ENCODE measurements around the gene KIAA0319L. TPM values are rescaled to one million over a fixed set of nuclear protein-coding genes. Genes with fewer than 3 reads are reported as not detected.

The KIAA0319L gene
- total RNA-seq, 1 donor from 2014 or later, result 58.3 TPM

GRCh38 chr1:35461966-35462651 is 95.1 kb downstream of the KIAA0319L start:
- Histone ChIP-seq H2AFZ (replicated peaks) (no peak overlapping the region), H3K27me3 (no peaks in the 10 kb centered on the region), H3K36me3 (peaks cover 14% of the 10 kb centered on the region), H3K79me2 (ENCODE audit: low read depth) (no peaks in the 10 kb centered on the region), H3K9me3 (ENCODE audit: low read depth) (no peaks in the 10 kb centered on the region), H4K20me1 (ENCODE audit: low read depth) (no peaks in the 10 kb centered on the region), H3K27ac (peak overlapping the region; percentile 29), H3K4me1 (no peaks in the 10 kb centered on the region), H3F3A (ENCODE audit: low read depth) (no peaks in the 10 kb centered on the region), H3K9ac (no peak overlapping the region), H3K4me3 (no peak overlapping the region), H3K4me2 (no peak overlapping the region)
- no peak for DNase-seq (ENCODE audit: low spot score)
- Mint-ChIP-seq H3K36me3 (peaks cover 46% of the 10 kb centered on the region), H3K4me3 (no peak overlapping the region), H3K4me1 (no peaks in the 10 kb centered on the region), H3K9me3 (peaks cover 15% of the 10 kb centered on the region), H3K27ac (no peak overlapping the region), H3K27me3 (ENCODE audit: insufficient read depth, low read depth) (peaks cover 3% of the 10 kb centered on the region)
- TF ChIP-seq EZH2phosphoT487 (IDR thresholded peaks at IDR 0.05), result no peak
- no peak for TF ChIP-seq EZH2 (IDR thresholded peaks at IDR 0.05)
- no peak for TF ChIP-seq CTCF (IDR thresholded peaks at IDR 0.05)

DNA sequence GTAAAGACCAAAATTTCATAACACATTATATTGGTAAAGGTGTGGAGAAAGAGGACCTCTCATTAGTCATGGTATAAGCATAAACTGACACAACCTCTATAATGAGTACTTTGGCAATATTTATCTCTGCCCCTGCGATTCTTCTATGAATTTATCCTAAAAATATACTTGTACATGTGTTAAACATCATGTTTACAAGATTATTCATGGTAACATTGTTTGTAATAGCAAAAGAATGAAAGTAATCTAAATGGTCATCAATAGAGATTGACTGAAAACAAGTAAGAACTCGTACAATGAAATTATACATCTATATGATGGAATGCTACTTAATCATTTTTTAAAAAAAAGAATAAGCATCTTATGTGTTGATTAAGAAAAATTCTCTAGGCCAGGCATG is 96.4 kb downstream of the KIAA0319L start:
- no peak overlapping the region for H3K27ac ChIP-seq
- H3K9ac ChIP-seq, result no peak overlapping the region
- Mint-ChIP-seq H3K27ac (no peak overlapping the region), H3K9me3 (peaks cover 11% of the 10 kb centered on the region), H3K4me3 (no peak overlapping the region), H3K4me1 (no peaks in the 10 kb centered on the region), H3K27me3 (ENCODE audit: insufficient read depth, low read depth) (peaks cover 3% of the 10 kb centered on the region), H3K36me3 (peaks cover 38% of the 10 kb centered on the region)
- no peaks in the 10 kb centered on the region for H3K9me3 ChIP-seq (ENCODE audit: low read depth)
- no peak overlapping the region for H3K4me3 ChIP-seq
- no peaks in the 10 kb centered on the region for H4K20me1 ChIP-seq (ENCODE audit: low read depth)
- no peaks in the 10 kb centered on the region for H3K79me2 ChIP-seq (ENCODE audit: low read depth)
- peaks cover 14% of the 10 kb centered on the region for H3K36me3 ChIP-seq
- no peak for DNase-seq (ENCODE audit: low spot score)
- H3F3A ChIP-seq (ENCODE audit: low read depth), result no peaks in the 10 kb centered on the region
- H2AFZ ChIP-seq (replicated peaks), result no peak overlapping the region
- no peaks in the 10 kb centered on the region for H3K4me1 ChIP-seq
- H3K27me3 ChIP-seq, result no peaks in the 10 kb centered on the region
- no peak for TF ChIP-seq EZH2phosphoT487 (IDR thresholded peaks at IDR 0.05)
- no peak overlapping the region for H3K4me2 ChIP-seq

DNA sequence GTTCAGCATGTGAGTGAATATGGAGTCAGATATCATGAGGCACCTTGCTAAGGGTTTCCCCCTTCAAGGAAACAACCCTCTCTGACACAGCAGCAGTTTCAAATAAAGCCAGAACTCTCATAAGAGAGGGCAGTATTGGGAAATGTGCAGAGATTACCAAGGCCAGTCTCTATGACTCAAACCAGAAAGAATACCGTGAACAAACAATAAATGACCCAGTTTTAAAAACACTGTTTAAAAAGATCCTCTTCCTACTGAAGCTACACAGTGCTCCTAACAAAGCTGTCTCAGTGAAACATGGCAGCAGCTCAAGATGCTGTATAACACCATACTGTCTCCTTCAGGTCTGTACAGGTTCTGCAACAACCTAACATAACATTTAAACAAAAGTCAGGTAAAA is 102.6 kb downstream of the KIAA0319L start:
- no peaks in the 10 kb centered on the region for H3K9me3 ChIP-seq (ENCODE audit: low read depth)
- H3K4me3 ChIP-seq, result no peak overlapping the region
- TF ChIP-seq EZH2phosphoT487 (IDR thresholded peaks at IDR 0.05) (no peak), CTCF (IDR thresholded peaks at IDR 0.05) (no peak)
- no peak overlapping the region for H3K9ac ChIP-seq
- no peak overlapping the region for H3K4me2 ChIP-seq
- H4K20me1 ChIP-seq (ENCODE audit: low read depth), result no peaks in the 10 kb centered on the region
- H3F3A ChIP-seq (ENCODE audit: low read depth), result peaks cover 7% of the 10 kb centered on the region
- no peak overlapping the region for H3K27ac ChIP-seq
- Mint-ChIP-seq H3K4me1 (peaks cover 7% of the 10 kb centered on the region), H3K9me3 (no peaks in the 10 kb centered on the region), H3K4me3 (no peak overlapping the region), H3K36me3 (peaks cover 9% of the 10 kb centered on the region), H3K27ac (no peak overlapping the region), H3K27me3 (ENCODE audit: insufficient read depth, low read depth) (no peaks in the 10 kb centered on the region)
- DNase-seq (ENCODE audit: low spot score), result no peak
- no peaks in the 10 kb centered on the region for H3K27me3 ChIP-seq
- H2AFZ ChIP-seq (replicated peaks), result no peak overlapping the region
- H3K4me1 ChIP-seq, result no peaks in the 10 kb centered on the region
- no peaks in the 10 kb centered on the region for H3K79me2 ChIP-seq (ENCODE audit: low read depth)
- no peaks in the 10 kb centered on the region for H3K36me3 ChIP-seq

- Histone ChIP-seq H3K79me2 (ENCODE audit: low read depth) (no peaks in the 10 kb centered on the region), H3K9me3 (ENCODE audit: low read depth) (no peaks in the 10 kb centered on the region), H4K20me1 (ENCODE audit: low read depth) (no peaks in the 10 kb centered on the region), H3K4me3 (no peak overlapping the region), H3K36me3 (no peaks in the 10 kb centered on the region), H2AFZ (replicated peaks) (no peak overlapping the region), H3K27ac (no peak overlapping the region), H3K4me2 (no peak overlapping the region), H3F3A (ENCODE audit: low read depth) (peaks cover 7% of the 10 kb centered on the region), H3K27me3 (no peaks in the 10 kb centered on the region), H3K9ac (no peak overlapping the region), H3K4me1 (no peaks in the 10 kb centered on the region)
- Mint-ChIP-seq H3K4me1 (peaks cover 7% of the 10 kb centered on the region), H3K36me3 (peaks cover 12% of the 10 kb centered on the region), H3K27ac (no peak overlapping the region), H3K27me3 (ENCODE audit: insufficient read depth, low read depth) (no peaks in the 10 kb centered on the region), H3K4me3 (no peak overlapping the region), H3K9me3 (no peaks in the 10 kb centered on the region)
- no peak for DNase-seq (ENCODE audit: low spot score)
- TF ChIP-seq EZH2phosphoT487 (IDR thresholded peaks at IDR 0.05), result no peak
- TF ChIP-seq EZH2 (IDR thresholded peaks at IDR 0.05), result no peak
- no peak for TF ChIP-seq CTCF (IDR thresholded peaks at IDR 0.05)
Measured at GRCh38 chr1:35454176-35454575, 103.0 kb downstream of the KIAA0319L start.

Data from neural progenitor cell (in vitro differentiated cells).